ENCODE data around the gene PATL2.

DNA sequence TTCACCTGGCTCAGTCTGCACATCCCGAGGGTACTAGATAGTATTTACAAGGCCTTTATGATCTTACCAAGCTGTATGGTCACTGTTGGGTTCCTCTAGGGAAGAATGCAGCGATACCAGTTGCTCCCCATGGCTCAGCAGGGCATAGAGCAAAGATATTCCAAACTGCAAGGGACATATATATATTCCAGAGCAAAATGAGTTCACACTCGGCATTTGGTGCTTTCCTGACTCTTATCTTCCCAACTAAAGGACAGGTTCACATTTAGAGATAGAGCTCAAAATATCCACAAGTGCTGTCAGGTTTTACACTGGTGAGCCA, 44.1 kb downstream of the PATL2 start:
- TF ChIP-seq OSR1 (CRISPR knock-in tag; IDR thresholded peaks at IDR 0.05) = no peak
- TF ChIP-seq ESRRG (CRISPR knock-in tag; IDR thresholded peaks at IDR 0.05) = no peak
- TF ChIP-seq GLIS3 (CRISPR knock-in tag; IDR thresholded peaks at IDR 0.05) = no peak
- TF ChIP-seq, protein P1, sequence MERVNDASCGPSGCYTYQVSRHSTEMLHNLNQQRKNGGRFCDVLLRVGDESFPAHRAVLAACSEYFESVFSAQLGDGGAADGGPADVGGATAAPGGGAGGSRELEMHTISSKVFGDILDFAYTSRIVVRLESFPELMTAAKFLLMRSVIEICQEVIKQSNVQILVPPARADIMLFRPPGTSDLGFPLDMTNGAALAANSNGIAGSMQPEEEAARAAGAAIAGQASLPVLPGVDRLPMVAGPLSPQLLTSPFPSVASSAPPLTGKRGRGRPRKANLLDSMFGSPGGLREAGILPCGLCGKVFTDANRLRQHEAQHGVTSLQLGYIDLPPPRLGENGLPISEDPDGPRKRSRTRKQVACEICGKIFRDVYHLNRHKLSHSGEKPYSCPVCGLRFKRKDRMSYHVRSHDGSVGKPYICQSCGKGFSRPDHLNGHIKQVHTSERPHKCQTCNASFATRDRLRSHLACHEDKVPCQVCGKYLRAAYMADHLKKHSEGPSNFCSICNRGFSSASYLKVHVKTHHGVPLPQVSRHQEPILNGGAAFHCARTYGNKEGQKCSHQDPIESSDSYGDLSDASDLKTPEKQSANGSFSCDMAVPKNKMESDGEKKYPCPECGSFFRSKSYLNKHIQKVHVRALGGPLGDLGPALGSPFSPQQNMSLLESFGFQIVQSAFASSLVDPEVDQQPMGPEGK (CRISPR knock-in tag; IDR thresholded peaks at IDR 0.05; ENCODE audit: borderline replicate concordance) = no peak
- no peak for TF ChIP-seq RARB (CRISPR knock-in tag; IDR thresholded peaks at IDR 0.05)
- no peak for TF ChIP-seq ZFP30 (CRISPR knock-in tag; IDR thresholded peaks at IDR 0.05)
- TF ChIP-seq, protein P2, sequence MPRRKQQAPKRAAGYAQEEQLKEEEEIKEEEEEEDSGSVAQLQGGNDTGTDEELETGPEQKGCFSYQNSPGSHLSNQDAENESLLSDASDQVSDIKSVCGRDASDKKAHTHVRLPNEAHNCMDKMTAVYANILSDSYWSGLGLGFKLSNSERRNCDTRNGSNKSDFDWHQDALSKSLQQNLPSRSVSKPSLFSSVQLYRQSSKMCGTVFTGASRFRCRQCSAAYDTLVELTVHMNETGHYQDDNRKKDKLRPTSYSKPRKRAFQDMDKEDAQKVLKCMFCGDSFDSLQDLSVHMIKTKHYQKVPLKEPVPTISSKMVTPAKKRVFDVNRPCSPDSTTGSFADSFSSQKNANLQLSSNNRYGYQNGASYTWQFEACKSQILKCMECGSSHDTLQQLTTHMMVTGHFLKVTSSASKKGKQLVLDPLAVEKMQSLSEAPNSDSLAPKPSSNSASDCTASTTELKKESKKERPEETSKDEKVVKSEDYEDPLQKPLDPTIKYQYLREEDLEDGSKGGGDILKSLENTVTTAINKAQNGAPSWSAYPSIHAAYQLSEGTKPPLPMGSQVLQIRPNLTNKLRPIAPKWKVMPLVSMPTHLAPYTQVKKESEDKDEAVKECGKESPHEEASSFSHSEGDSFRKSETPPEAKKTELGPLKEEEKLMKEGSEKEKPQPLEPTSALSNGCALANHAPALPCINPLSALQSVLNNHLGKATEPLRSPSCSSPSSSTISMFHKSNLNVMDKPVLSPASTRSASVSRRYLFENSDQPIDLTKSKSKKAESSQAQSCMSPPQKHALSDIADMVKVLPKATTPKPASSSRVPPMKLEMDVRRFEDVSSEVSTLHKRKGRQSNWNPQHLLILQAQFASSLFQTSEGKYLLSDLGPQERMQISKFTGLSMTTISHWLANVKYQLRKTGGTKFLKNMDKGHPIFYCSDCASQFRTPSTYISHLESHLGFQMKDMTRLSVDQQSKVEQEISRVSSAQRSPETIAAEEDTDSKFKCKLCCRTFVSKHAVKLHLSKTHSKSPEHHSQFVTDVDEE (CRISPR knock-in tag; IDR thresholded peaks at IDR 0.05) = no peak
- TF ChIP-seq, protein P3, sequence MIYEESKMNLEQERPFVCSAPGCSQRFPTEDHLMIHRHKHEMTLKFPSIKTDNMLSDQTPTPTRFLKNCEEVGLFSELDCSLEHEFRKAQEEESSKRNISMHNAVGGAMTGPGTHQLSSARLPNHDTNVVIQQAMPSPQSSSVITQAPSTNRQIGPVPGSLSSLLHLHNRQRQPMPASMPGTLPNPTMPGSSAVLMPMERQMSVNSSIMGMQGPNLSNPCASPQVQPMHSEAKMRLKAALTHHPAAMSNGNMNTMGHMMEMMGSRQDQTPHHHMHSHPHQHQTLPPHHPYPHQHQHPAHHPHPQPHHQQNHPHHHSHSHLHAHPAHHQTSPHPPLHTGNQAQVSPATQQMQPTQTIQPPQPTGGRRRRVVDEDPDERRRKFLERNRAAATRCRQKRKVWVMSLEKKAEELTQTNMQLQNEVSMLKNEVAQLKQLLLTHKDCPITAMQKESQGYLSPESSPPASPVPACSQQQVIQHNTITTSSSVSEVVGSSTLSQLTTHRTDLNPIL (CRISPR knock-in tag; IDR thresholded peaks at IDR 0.05; ENCODE audit: low read depth) = no peak
- TF ChIP-seq PPARA (CRISPR knock-in tag; IDR thresholded peaks at IDR 0.05; ENCODE audit: borderline replicate concordance) = no peak
- TF ChIP-seq ISL1 (CRISPR knock-in tag; IDR thresholded peaks at IDR 0.05) = no peak
- no peak for TF ChIP-seq ZNF8 (CRISPR knock-in tag; IDR thresholded peaks at IDR 0.05)
- no peak for TF ChIP-seq TCF4 (CRISPR knock-in tag; IDR thresholded peaks at IDR 0.05; ENCODE audit: borderline replicate concordance)
- TF ChIP-seq ZNF70 (CRISPR knock-in tag; IDR thresholded peaks at IDR 0.05) = no peak

All from SK-N-SH treated with all-trans-retinoic acid at 6 μM for 48 hours (cell line).